Measurements from ENCODE around the gene MRPL55.

DNA sequence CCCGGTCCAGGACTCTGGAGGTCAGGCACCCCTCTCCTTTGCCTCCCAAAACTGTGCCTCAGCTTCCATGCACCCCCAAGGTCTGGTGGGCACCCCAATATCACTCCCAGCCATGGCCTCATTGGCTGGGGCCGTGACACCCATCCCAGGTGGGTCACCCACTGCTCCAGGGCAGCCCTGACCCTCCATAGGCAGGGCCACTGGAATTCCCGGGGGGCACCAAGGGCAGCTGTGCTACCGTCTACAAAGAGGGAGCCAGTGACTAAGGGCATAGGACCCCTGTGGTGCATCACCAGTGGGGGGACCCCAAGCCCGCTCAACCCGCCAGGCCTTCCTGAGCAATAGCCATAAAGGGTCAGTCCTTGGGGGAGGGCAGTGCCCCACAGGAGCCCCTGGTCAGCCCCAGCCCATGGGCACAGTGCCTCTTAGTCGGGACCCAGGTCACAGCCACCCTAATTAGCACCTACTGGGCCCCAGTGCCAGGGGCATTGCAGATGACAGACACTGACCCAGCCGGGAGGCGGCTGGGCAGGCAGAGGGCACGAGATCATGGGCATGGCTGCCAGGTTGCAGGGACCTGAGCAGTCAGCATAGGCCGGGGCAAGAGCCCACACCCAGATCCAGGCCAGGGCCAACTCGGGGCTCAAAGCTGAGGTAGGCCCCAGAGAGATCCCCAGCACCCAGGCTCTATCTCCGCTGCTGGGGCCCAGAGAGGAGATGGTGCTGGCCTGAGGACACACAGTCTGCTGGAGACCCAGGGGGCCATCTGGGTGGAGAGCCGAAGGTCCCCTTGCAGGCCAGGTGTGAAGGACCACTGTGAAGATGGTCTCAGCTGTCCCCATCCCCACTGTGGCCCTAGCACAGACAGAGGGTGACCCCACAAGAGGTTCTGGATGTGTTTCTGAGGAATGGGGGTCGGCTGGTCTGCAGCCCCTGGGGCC, 45.6 kb downstream of the MRPL55 start:
- TF ChIP-seq RAD21 (IDR thresholded peaks at IDR 0.05; ENCODE audit: low read depth) (no peak), CEBPB (IDR thresholded peaks at IDR 0.05) (no peak), YY1 (IDR thresholded peaks at IDR 0.05; ENCODE audit: low read depth) (no peak), TEAD4 (IDR thresholded peaks at IDR 0.05) (no peak), EGR1 (IDR thresholded peaks at IDR 0.05) (no peak), TAF1 (IDR thresholded peaks at IDR 0.05; ENCODE audit: low read depth) (no peak)
- TF ChIP-seq, protein P1, sequence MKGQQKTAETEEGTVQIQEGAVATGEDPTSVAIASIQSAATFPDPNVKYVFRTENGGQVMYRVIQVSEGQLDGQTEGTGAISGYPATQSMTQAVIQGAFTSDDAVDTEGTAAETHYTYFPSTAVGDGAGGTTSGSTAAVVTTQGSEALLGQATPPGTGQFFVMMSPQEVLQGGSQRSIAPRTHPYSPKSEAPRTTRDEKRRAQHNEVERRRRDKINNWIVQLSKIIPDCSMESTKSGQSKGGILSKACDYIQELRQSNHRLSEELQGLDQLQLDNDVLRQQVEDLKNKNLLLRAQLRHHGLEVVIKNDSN (IDR thresholded peaks at IDR 0.05), result no peak
- TF ChIP-seq, protein P2, sequence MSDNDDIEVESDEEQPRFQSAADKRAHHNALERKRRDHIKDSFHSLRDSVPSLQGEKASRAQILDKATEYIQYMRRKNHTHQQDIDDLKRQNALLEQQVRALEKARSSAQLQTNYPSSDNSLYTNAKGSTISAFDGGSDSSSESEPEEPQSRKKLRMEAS (IDR thresholded peaks at IDR 0.05), result no peak
